ENCODE results near the gene STYXL2.

DNA sequence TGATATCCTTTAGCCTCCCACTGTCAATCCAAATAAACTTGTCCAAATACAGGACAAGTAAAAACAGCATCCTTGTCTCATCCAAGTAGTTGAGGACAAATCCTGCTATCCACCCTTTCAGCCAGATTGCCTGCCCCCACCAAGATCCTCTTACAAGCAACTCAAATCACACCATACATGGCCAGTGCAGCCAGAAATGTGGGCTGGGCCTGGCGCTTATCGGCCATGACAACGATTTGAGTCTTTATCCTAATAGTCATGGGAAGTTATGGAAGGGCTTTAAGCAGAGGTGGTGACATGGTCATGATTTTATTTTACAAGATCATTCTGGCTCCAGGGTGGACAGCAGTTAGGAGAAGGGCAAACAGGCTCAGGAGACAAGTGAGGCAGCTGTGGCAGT, 10.0 kb upstream of the STYXL2 start:
- TF ChIP-seq CREB1 (IDR thresholded peaks at IDR 0.05; ENCODE audit: low read depth) (no peak), CEBPB (IDR thresholded peaks at IDR 0.05) (no peak), EGR1 (IDR thresholded peaks at IDR 0.05) (no peak), EP300 (IDR thresholded peaks at IDR 0.05; ENCODE audit: borderline replicate concordance) (no peak), NFIC (IDR thresholded peaks at IDR 0.05) (no peak), TCF12 (IDR thresholded peaks at IDR 0.05; ENCODE audit: low read depth) (no peak), RAD21 (IDR thresholded peaks at IDR 0.05; ENCODE audit: low read depth) (no peak), TAF1 (IDR thresholded peaks at IDR 0.05; ENCODE audit: low read depth) (no peak), FOXM1 (IDR thresholded peaks at IDR 0.05; ENCODE audit: borderline replicate concordance, low read depth) (no peak), YY1 (IDR thresholded peaks at IDR 0.05; ENCODE audit: low read depth) (no peak)
- TF ChIP-seq, protein P1, sequence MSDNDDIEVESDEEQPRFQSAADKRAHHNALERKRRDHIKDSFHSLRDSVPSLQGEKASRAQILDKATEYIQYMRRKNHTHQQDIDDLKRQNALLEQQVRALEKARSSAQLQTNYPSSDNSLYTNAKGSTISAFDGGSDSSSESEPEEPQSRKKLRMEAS (IDR thresholded peaks at IDR 0.05), result no peak
- TF ChIP-seq, protein P2, sequence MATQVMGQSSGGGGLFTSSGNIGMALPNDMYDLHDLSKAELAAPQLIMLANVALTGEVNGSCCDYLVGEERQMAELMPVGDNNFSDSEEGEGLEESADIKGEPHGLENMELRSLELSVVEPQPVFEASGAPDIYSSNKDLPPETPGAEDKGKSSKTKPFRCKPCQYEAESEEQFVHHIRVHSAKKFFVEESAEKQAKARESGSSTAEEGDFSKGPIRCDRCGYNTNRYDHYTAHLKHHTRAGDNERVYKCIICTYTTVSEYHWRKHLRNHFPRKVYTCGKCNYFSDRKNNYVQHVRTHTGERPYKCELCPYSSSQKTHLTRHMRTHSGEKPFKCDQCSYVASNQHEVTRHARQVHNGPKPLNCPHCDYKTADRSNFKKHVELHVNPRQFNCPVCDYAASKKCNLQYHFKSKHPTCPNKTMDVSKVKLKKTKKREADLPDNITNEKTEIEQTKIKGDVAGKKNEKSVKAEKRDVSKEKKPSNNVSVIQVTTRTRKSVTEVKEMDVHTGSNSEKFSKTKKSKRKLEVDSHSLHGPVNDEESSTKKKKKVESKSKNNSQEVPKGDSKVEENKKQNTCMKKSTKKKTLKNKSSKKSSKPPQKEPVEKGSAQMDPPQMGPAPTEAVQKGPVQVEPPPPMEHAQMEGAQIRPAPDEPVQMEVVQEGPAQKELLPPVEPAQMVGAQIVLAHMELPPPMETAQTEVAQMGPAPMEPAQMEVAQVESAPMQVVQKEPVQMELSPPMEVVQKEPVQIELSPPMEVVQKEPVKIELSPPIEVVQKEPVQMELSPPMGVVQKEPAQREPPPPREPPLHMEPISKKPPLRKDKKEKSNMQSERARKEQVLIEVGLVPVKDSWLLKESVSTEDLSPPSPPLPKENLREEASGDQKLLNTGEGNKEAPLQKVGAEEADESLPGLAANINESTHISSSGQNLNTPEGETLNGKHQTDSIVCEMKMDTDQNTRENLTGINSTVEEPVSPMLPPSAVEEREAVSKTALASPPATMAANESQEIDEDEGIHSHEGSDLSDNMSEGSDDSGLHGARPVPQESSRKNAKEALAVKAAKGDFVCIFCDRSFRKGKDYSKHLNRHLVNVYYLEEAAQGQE (IDR thresholded peaks at IDR 0.05; ENCODE audit: low read depth), result no peak
- TF ChIP-seq, protein P3, sequence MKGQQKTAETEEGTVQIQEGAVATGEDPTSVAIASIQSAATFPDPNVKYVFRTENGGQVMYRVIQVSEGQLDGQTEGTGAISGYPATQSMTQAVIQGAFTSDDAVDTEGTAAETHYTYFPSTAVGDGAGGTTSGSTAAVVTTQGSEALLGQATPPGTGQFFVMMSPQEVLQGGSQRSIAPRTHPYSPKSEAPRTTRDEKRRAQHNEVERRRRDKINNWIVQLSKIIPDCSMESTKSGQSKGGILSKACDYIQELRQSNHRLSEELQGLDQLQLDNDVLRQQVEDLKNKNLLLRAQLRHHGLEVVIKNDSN (IDR thresholded peaks at IDR 0.05), result no peak
